PC-3 (cell line): ENCODE results near the gene PTP4A2. TPM values are rescaled to one million over a fixed set of nuclear protein-coding genes. Genes with fewer than 3 reads are reported as not detected.

Experiments
- ATAC-seq: fragments of 200-7000 bp; cut with Tn5 transposase; 2 replicates; pipeline ENCODE4 v1.9.1; 2020; ENCODE audit warnings: mild to moderate bottlenecking, moderate library complexity
- BruUV-seq: library from RNA; stranded (reverse); fragments of 400-500 nt; replicated peaks from 2 replicates; lab custom pipeline; 2021; lab: Mats Ljungman, UMichigan
- CTCF ChIA-PET: fragments of 300-600 bp; sonication (Branson Sonifier 250); formaldehyde crosslinking; loops from one replicate; lab custom pipeline; 2022; ENCODE audit warnings: antibody characterized with exemption; lab: Charles Lee
- POLR2A ChIA-PET: fragments of 300-600 bp; sonication (Branson Sonifier 250); formaldehyde crosslinking; loops from one replicate; lab custom pipeline; 2022; ENCODE audit warnings: antibody characterized with exemption; ENCODE audit not compliant: unreplicated experiment; lab: Charles Lee
- DNase-seq: peaks from one replicate; pipeline ENCODE4 v3.0.0-alpha.2; 2015
- H2AFZ ChIP-seq: fragments of 300-600 bp; sonication (generic); 2 replicates; pipeline ENCODE4 v1.6.0; 2016; ENCODE audit warnings: antibody characterized with exemption, low read length
- H3F3A ChIP-seq: fragments of 300-600 bp; sonication (generic); one replicate; pipeline ENCODE4 v1.6.0; 2017; ENCODE audit warnings: antibody characterized with exemption, low read length, control low read depth, mild to moderate bottlenecking; ENCODE audit not compliant: unreplicated experiment
- H3K27ac ChIP-seq: fragments of 300-600 bp; sonication (generic); 2 replicates; pipeline ENCODE4 v1.5.1; 2016; ENCODE audit warnings: mild to moderate bottlenecking, low read length
- H3K27me3 ChIP-seq: fragments of 300-600 bp; sonication (generic); 2 replicates; pipeline ENCODE4 v1.6.1; 2016; ENCODE audit warnings: low read length, mixed read lengths
- H3K36me3 ChIP-seq: fragments of 300-600 bp; sonication (generic); 2 replicates; pipeline ENCODE4 v1.6.1; 2016; ENCODE audit warnings: low read depth, mixed run types, low read length, mixed read lengths
- H3K4me1 ChIP-seq: fragments of 300-600 bp; sonication (generic); 2 replicates; pipeline ENCODE4 v1.5.1; 2016; ENCODE audit warnings: low read length; ENCODE audit not compliant: insufficient read depth
- H3K4me2 ChIP-seq: fragments of 300-600 bp; sonication (generic); 2 replicates; pipeline ENCODE4 v1.6.0; 2016; ENCODE audit warnings: low read length
- H3K4me3 ChIP-seq: fragments of 300-600 bp; sonication (generic); 2 replicates; pipeline ENCODE4 v1.5.1; 2016; ENCODE audit warnings: mild to moderate bottlenecking, low read length, mixed read lengths
- H3K79me2 ChIP-seq: fragments of 300-600 bp; sonication (generic); 2 replicates; pipeline ENCODE4 v1.6.1; 2017; ENCODE audit warnings: low read length, mixed read lengths
- H3K9ac ChIP-seq: fragments of 300-600 bp; sonication (generic); 2 replicates; pipeline ENCODE4 v1.6.0; 2016; ENCODE audit warnings: mild to moderate bottlenecking, low read length
- H3K9me2 ChIP-seq: fragments of 300-600 bp; sonication (generic); replicated peaks from 2 replicates; pipeline ENCODE4 v1.6.1; 2016; ENCODE audit warnings: mixed run types, low read length, mixed read lengths
- H3K9me3 ChIP-seq: fragments of 300-600 bp; sonication (generic); 2 replicates; pipeline ENCODE4 v1.6.1; 2016; ENCODE audit warnings: low read length, mixed read lengths
- H4K20me1 ChIP-seq: fragments of 300-600 bp; sonication (generic); 2 replicates; pipeline ENCODE4 v1.6.1; 2016; ENCODE audit warnings: low read length, mixed read lengths
- EZH2 ChIP-seq: fragments of 300-600 bp; sonication (generic); IDR thresholded peaks from one replicate; pipeline ENCODE4 v1.6.1; 2017; ENCODE audit warnings: antibody characterized with exemption, mild to moderate bottlenecking, low read length; ENCODE audit not compliant: unreplicated experiment
- EZH2phosphoT487 ChIP-seq: fragments of 300-600 bp; sonication (generic); IDR thresholded peaks from 2 replicates; pipeline ENCODE4 v1.6.1; 2018; ENCODE audit warnings: mild to moderate bottlenecking, antibody characterized with exemption, low read length, borderline replicate concordance
- intact Hi-C: fragments of 100-400 bp; cut with micrococcal nuclease; formaldehyde crosslinking; loops from 2 replicates; pipeline ENCODE4 v1.9.0; 2023
- total RNA-seq: library from RNA; depleted of rRNA; stranded (reverse); fragments of >200 nt; gene quantifications from 2 replicates; pipeline ENCODE4 v1.2.3, GENCODE V29; 2014
- TF ChIP-seq, protein P1 (sequence below): fragments of 300-600 bp; sonication (generic); conservative IDR thresholded peaks from 2 replicates; pipeline ENCODE4 v1.5.1; 2017; ENCODE audit warnings: antibody characterized with exemption, low read depth, mild to moderate bottlenecking, low read length

Gene PTP4A2
- total RNA-seq, 1 experiment from 2014 or later = 335 TPM

DNA sequence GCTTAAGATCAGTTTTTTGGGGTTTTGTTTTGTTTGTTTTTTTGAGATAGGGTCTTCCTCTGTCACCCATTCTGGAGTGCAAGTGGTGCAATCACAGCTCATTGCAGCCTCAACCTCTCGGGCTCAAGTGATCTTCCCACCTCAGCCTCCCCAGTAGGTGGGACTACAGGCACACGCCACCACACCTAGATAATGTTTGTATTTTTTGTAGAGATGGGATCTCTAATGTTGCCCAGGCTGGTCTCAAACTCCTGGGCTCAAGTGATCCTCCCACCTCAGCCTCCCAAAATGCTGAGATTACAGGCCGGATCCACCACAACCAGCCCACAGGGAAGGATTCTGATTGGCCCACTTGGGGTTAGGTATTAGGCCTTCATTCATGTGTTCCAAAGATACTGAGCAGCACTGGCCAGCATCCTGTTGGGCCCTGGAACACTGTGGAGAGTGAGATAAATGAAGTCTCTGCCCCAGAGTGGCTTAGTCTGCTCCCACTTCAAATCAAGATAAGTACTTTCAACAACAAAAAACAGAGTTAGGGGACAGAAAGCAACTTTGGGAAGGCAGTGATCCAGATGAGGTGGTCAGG is 54.7 kb downstream of the PTP4A2 start:
- Histone ChIP-seq H3K9me2 (no peaks in the 10 kb centered on the region), H3K4me3 (no peak overlapping the region), H4K20me1 (no peaks in the 10 kb centered on the region), H3K27me3 (no peaks in the 10 kb centered on the region), H3K4me1 (no peaks in the 10 kb centered on the region), H3K36me3 (no peaks in the 10 kb centered on the region), H3K27ac (no peak overlapping the region), H3K9ac (no peak overlapping the region), H2AFZ (no peak overlapping the region), H3K79me2 (no peaks in the 10 kb centered on the region), H3K4me2 (no peak overlapping the region), H3K9me3 (no peaks in the 10 kb centered on the region), H3F3A (no peaks in the 10 kb centered on the region)
- TF ChIP-seq, protein P1, sequence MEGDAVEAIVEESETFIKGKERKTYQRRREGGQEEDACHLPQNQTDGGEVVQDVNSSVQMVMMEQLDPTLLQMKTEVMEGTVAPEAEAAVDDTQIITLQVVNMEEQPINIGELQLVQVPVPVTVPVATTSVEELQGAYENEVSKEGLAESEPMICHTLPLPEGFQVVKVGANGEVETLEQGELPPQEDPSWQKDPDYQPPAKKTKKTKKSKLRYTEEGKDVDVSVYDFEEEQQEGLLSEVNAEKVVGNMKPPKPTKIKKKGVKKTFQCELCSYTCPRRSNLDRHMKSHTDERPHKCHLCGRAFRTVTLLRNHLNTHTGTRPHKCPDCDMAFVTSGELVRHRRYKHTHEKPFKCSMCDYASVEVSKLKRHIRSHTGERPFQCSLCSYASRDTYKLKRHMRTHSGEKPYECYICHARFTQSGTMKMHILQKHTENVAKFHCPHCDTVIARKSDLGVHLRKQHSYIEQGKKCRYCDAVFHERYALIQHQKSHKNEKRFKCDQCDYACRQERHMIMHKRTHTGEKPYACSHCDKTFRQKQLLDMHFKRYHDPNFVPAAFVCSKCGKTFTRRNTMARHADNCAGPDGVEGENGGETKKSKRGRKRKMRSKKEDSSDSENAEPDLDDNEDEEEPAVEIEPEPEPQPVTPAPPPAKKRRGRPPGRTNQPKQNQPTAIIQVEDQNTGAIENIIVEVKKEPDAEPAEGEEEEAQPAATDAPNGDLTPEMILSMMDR = no peak
- TF ChIP-seq EZH2 (no peak), EZH2phosphoT487 (no peak)
- DNase-seq = no peak
- BruUV-seq = no TSS peak
- intact Hi-C loops = no loop called here
- no peak for ATAC-seq
- POLR2A ChIA-PET = no interaction called here
- CTCF ChIA-PET = no interaction called here

DNA sequence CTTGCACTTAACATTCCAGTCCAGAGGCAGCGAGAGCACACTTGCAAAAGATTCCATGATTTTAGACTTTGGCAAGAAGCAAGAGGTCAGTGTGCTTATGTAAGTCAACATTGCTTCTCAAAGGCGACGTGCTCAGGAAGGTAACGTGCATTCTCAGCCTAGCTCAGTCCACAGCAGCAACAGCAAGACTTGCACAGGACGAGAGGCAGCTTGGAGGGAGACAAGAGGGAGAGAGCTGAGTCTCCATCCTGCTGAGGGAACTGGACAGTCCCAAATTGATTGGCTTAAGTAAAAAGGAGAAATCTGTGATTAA is 56.5 kb downstream of the PTP4A2 start:
- Histone ChIP-seq H3K36me3 (no peaks in the 10 kb centered on the region), H3K79me2 (no peaks in the 10 kb centered on the region), H3K4me1 (no peaks in the 10 kb centered on the region), H2AFZ (0 out of 2 replicates have a peak overlapping the region, but pooled peaks have one; percentile 50), H3K4me3 (no peak overlapping the region), H3K9me3 (no peaks in the 10 kb centered on the region), H3K27ac (no peak overlapping the region), H3K9me2 (no peaks in the 10 kb centered on the region), H3F3A (no peaks in the 10 kb centered on the region), H4K20me1 (no peaks in the 10 kb centered on the region), H3K4me2 (no peak overlapping the region), H3K9ac (no peak overlapping the region), H3K27me3 (no peaks in the 10 kb centered on the region)
- no TSS peak for BruUV-seq
- TF ChIP-seq EZH2 (no peak), EZH2phosphoT487 (no peak)
- TF ChIP-seq, protein P1 = no peak
- intact Hi-C loops = no loop called here
- ATAC-seq = peak; percentile 11; the same call in 1 of the 2 replicates
- no peak for DNase-seq
- CTCF ChIA-PET = interaction anchor here (0.6 kb wide), 1 partner anchor 219 kb away, joined by 3 read pairs; no protein-coding TSS in a partner anchor
- POLR2A ChIA-PET = no interaction called here

DNA sequence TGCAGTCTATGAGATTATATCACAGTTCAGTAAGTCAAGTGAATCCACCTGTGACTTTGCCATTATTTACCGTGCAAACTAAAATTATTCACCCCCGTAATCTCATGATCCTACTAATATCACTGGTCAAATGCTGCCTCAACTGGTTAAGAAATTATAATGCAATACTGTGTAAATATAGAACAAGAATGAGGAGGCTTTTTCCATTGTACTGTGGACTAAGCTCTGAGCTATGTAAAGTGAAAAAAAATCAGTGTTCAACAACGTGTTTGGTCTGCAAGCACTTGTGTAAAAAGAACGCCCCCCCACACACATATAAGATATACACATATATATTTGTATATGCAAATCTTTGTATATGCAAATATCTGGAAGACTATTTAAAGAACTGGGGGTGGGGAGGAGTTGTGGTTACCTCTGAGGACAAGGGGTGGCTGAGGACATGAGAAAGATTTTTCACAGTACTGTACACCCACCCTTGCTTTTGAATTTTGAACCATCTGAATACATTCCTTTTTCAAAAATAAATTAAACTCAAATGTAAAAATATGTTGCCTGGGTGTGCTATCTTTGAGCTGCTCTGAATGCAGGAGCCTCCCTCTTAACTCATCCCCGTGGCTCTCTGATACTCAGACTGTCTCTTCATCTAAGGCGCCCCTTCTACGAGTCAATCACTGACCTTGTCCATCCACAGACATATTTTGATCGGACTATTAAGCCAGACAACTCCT is 57.0 kb downstream of the PTP4A2 start:
- TF ChIP-seq EZH2 (no peak), EZH2phosphoT487 (no peak)
- TF ChIP-seq, protein P1 = no peak
- no peaks in the 10 kb centered on the region for H3K9me2 ChIP-seq
- no peak overlapping the region for H3K4me3 ChIP-seq
- H3K27ac ChIP-seq = no peak overlapping the region
- H3K27me3 ChIP-seq = no peaks in the 10 kb centered on the region
- no peaks in the 10 kb centered on the region for H3K9me3 ChIP-seq
- no peak overlapping the region for H3K4me2 ChIP-seq
- CTCF ChIA-PET = interaction anchor here (0.6 kb wide), 1 partner anchor 218 kb away, joined by 3 read pairs; no protein-coding TSS in a partner anchor
- 0 out of 2 replicates have a peak overlapping the region, but pooled peaks have one; percentile 50 for H2AFZ ChIP-seq
- peak; percentile 42 for ATAC-seq
- H3K36me3 ChIP-seq = no peaks in the 10 kb centered on the region
- H3K4me1 ChIP-seq = no peaks in the 10 kb centered on the region
- intact Hi-C loops = no loop called here
- H3K9ac ChIP-seq = no peak overlapping the region
- H3K79me2 ChIP-seq = no peaks in the 10 kb centered on the region
- no TSS peak for BruUV-seq
- DNase-seq = peak; percentile 12
- no peaks in the 10 kb centered on the region for H4K20me1 ChIP-seq
- H3F3A ChIP-seq = no peaks in the 10 kb centered on the region
- POLR2A ChIA-PET = no interaction called here
